SK-N-MC (cell line): Measurements from ENCODE around the gene ANKRD45.

Source experiments
- EZH2 ChIP-seq: fragments of 200-600 bp; sonication (generic); IDR thresholded peaks from one replicate; pipeline ENCODE4 v1.6.1; 2017; ENCODE audit warnings: antibody characterized with exemption
- POLR2AphosphoS5 ChIP-seq: IDR thresholded peaks from 2 replicates; pipeline ENCODE4 v1.6.1; 2012; ENCODE audit warnings: mild to moderate bottlenecking, low read depth, low read length, borderline replicate concordance

GRCh38 chr1:173661271-173661670 is 8.4 kb downstream of the ANKRD45 start:
- TF ChIP-seq POLR2AphosphoS5 (no peak), EZH2 (no peak)
